Stimulated activated CD8-positive, alpha-beta memory T cell treated with anti-CD3 and anti-CD28 coated beads, Interleukin-15, amount 100 ng/mL, for 1 hour (primary cell): ENCODE results near the gene DHRS3.
"Not testable (repeated sequence)": the region's sequence is repeated elsewhere in the genome, so short reads cannot be mapped to it uniquely, and the experiment has no call there.

ENCODE experiments used
- DNase-seq: peaks from one replicate; pipeline ENCODE4 v3.0.0-alpha.2; 2020; ENCODE audit warnings: low read depth

The DHRS3 gene

DNA sequence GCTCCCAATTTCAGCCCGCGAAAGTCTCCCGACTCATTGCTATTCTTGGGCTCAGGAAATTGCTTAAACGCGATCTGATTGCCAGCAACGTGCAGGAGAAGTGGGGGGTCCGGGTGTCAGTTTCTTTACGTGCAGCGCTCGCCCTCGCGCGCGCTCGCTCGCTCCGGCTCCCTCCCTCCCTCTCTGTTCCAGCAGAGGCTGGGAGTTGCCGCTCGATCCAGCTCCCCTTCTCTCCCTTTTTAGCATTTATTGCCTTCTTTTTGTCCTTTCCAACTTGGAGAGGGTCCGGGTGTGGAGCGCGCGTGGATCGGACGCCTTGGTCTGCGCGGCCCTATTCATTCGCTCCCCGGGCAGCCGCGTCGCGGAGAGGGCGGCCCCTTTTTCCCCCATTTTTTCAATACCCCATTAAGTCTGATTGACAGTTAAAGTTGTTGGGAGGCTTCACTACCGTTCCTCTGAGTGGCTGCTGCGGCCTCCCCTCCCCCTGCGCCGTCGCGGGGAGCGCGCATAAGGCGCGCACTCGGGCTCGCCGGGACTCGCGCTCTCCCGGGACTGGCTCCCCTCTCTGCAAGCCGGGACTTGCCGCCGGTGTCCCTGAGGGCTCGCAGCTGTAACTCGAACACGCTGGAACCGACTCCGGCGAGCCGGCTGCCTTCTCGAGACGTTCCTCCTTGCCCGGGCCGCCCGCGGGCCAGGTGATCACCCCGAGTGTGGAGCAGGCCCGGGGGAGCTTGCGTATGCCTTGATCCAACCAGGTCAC, at the start of gene DHRS3:
Gene DHRS3 (minus strand): TSS at position 310 of the 760 bp plus-strand sequence. CDS start 862 bp downstream, outside the sequence.
- DNase-seq: peak; percentile 37

- no peak for DNase-seq
These were observed 48.2 kb upstream of the DHRS3 start for GRCh38 chr1:12666141-12666735.

DNA sequence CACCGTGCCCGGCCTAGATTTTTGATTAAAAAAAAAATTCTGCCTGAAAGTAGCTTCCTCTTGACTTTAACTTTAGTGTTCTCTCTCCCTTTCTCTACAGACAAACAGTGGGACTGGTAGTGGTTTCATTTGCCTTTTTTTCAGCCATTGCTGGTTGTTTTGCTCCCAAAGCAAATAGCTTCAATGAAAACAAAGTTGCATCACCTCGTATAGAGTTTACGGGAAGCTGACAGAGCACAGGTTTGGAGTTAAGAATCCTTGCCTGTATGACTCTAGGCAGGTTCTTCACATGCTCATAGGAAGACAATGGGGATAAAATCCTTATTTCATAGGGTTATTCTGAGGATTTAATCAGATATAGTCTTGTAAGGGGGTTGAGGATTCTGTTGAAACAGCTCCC, 47.5 kb upstream of the DHRS3 start:
- DNase-seq: no peak

DNA sequence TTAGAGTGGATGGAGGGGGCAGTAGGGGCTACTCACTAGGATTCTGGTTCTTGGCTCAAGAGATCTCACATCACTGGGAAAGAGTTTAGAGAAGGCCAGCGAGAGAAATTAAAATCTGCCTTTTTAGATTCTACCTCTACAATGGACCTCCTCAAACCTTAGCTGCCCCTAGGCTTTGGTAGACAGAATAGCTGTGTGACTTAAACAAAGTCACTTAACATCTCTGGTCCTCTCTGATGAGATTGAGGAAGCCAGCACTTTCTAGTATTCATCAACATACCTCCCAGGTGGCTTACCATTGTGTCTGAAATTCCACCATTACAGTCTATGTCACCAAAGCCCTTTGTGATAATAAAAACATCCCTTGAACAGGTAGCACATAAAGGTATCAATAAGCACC, 44.5 kb upstream of the DHRS3 start:
- no peak for DNase-seq

DNA sequence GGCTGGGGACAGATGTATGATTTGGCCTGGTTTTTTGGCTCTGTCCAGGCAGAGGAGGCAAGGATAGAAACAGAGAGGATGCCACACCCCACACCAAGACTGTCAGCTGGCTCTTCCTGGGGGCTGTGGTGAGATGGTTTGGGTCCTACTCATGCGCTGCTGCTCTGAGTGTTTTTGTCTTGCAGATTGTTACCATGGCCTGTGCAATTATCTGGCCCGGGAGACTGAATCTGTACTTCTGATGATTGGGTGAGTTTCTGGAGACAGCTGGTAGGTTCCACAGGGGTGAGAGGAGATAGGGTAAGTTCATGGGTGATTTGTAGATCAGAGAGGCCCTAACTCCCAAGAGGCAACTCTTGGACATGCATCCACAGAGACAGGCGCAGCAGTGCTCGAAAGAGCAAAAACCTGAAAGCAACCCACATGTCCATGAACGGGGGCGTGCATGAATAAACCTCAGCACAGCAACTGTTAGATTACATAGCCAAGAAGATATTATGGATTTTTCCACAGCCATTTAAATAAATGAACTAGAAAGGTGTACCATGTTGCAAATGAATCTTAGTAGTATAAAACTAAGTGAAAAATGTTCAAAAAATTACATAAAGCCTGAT, 43.7 kb upstream of the DHRS3 start:
- DNase-seq: no peak

DNA sequence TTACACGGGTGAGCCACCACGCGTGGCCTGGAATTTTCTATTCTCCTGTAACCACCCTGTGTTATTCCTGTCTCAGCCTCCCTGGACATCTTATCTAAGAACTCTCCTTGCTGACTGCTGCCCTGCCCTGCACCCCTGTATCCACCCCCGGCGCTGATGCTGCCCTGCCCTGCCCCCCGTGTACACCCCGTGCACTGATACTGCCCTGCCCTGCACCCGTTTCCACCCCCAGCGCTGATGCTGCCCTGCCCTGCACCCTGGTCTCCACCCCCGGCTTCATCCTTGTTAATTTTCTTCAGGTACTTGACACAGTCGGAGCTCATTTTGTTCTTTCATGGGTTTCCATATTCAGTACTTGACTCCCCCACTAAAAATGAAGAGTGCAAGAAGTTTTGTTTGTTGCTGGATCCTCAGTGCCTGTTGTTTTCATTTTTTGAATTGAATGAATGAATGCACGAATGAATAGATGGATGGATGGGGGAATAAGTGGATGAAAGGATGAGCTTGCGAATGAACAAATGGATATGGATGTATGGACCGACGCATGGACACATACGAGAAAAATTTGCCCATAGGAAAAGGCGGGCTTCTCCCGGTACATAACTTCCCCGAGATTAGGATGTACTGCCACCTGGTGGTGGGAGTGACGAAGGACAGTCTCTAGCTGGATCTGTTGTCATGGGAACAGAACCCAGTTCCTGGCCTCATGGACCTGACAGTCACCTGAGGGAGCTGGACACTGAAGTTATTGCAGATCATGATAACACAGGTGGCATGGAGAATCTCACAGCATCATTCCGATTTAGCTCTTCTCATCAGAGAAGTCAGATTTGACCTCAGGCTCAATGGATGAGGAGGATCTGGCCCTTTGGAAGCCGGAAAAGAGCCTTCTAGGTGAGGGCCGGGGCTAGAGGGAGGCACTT, 40.8 kb upstream of the DHRS3 start:
- peak; percentile 49 for DNase-seq

GRCh38 chr1:12657885-12658512, 40.0 kb upstream of the DHRS3 start:
- DNase-seq: not testable (repeated sequence)

GRCh38 chr1:12657060-12657884, 39.3 kb upstream of the DHRS3 start:
- DNase-seq: no peak

- DNase-seq: no peak
These were observed 38.6 kb upstream of the DHRS3 start for GRCh38 chr1:12656575-12656974.

- DNase-seq: no peak
These were observed 36.6 kb upstream of the DHRS3 start for GRCh38 chr1:12654657-12655056.

- no peak for DNase-seq
These were observed 36.1 kb upstream of the DHRS3 start for GRCh38 chr1:12654004-12654567.

- DNase-seq: no peak
These were observed 32.0 kb upstream of the DHRS3 start for GRCh38 chr1:12649971-12650421.

DNA sequence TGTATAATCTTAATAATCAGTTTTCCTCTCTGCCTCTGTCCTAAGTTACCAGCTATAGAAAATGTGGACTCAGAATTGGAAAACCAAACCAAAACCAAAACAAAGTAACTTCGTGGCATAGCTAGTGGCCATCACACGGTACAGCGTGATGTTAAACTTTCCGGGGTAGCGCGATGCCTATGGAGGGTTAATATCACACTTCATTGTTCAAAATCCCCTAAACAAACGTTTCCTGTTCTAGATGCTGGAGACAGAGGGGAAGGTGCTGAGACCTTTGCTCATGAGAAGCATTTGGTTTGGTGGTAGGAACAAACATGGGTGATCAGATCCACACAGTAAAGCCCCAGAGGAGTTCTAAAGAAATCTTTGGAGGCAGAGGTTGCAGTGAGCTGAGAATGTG, 30.7 kb upstream of the DHRS3 start:
- DNase-seq: no peak

DNA sequence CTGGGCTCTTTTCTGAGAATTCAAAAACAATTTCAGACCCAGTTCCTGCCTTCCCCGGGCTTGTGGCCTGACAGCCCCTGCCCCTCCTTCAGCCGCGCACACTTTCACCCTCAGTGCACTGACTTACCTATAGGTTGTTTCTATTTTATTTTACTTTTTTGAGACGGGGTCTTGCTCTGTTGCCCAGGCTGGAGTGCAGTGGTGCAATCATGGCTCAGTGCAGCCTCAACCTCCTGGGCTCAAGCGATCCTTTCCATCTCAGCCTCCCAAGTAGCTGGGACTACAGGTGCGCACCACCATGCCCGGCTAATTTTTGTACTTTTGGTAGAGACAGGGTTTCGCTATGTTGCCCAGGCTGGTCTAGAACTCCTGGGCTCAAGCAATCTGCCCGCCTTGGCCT, 27.4 kb upstream of the DHRS3 start:
- not testable (repeated sequence) for DNase-seq

- no peak for DNase-seq
These were observed 26.8 kb upstream of the DHRS3 start for GRCh38 chr1:12644829-12645228.

DNA sequence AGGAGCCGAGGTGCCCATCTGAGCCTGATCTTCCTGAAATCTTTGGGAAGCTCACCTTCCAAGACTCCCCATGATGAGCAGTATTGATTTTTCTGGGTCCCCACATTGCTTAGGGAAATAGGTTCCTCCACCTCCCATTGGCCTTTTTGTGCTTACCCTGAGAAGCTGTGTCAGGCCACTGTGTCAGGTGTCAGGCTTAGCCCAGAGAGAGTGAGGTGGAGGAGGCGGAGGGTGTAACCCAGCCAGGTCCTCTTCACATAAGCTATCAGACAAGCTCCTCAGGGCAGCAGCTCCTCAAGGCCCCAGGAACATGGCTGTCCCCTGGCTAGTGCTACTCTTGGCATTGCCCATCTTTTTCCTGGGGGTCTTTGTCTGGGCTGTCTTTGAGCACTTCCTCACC, 26.2 kb upstream of the DHRS3 start:
- DNase-seq: no peak

DNA sequence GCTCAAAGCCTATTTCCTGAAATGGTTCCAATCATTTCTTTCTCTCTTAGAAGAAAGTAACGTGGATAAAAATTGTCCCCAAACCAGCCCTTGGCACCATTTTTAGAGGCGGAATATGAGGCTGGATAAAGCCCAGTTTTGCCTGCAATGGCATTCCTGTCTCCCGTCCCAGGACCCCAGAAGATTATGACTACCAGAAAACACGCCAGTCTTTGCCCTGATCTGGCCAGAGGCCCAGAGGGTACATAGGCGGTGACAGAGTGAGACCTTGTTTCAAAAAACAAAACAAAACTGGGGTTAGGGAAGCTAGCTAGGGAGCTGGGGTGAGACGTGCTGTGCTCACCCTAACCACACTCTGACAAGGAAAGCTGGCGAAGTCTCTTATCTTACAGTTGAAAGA, 25.8 kb upstream of the DHRS3 start, which contains the start of gene AADACL4:
Gene AADACL4 (plus strand): TSS at position 301 of the 400 bp plus-strand sequence. CDS start 462 bp downstream, outside the sequence.
- DNase-seq: no peak

GRCh38 chr1:12643079-12643478, 25.1 kb upstream of the DHRS3 start:
- DNase-seq: no peak

GRCh38 chr1:12640958-12641272, 22.9 kb upstream of the DHRS3 start:
- DNase-seq: no peak

- DNase-seq: no peak
These were observed 22.4 kb upstream of the DHRS3 start for GRCh38 chr1:12640237-12640957.
